GM23338 (cell line): ENCODE results near the gene MSH3. TPM values are rescaled to one million over a fixed set of nuclear protein-coding genes. Genes with fewer than 3 reads are reported as not detected.

Experiments used
- ATAC-seq: fragments of 200-7000 bp; cut with Tn5 transposase; 3 replicates; pipeline ENCODE4 v1.9.1; 2020
- DNase-seq: peaks from one replicate; pipeline ENCODE4 v3.0.0-alpha.2; 2015; ENCODE audit warnings: low spot score
- H2AFZ ChIP-seq: fragments of 200-600 bp; sonication (generic); 2 replicates; pipeline ENCODE4 v1.8.0; 2016; ENCODE audit warnings: antibody characterized with exemption, mild to moderate bottlenecking, moderate library complexity
- H3F3A ChIP-seq: fragments of 200-600 bp; sonication (generic); replicated peaks from 2 replicates; pipeline ENCODE4 v1.8.0; 2017; ENCODE audit warnings: antibody characterized with exemption, mixed run types, low read depth
- H3K27ac ChIP-seq: fragments of 200-600 bp; sonication (generic); 2 replicates; pipeline ENCODE4 v1.6.1; 2016; ENCODE audit warnings: low read depth
- H3K27me3 ChIP-seq: fragments of 200-600 bp; sonication (generic); 2 replicates; pipeline ENCODE4 v1.8.0; 2016; ENCODE audit warnings: mild to moderate bottlenecking, mixed run types, moderate library complexity; ENCODE audit not compliant: insufficient read depth
- H3K36me3 ChIP-seq: fragments of 200-600 bp; sonication (generic); 2 replicates; pipeline ENCODE4 v1.8.0; 2016; ENCODE audit warnings: mild to moderate bottlenecking; ENCODE audit not compliant: insufficient read depth
- H3K4me1 ChIP-seq: fragments of 200-600 bp; sonication (generic); 2 replicates; pipeline ENCODE4 v1.8.0; 2016; ENCODE audit warnings: mild to moderate bottlenecking, moderate library complexity; ENCODE audit not compliant: insufficient read depth
- H3K4me2 ChIP-seq: fragments of 200-600 bp; sonication (generic); 2 replicates; pipeline ENCODE4 v1.7.1; 2017; ENCODE audit warnings: mixed run types
- H3K4me3 ChIP-seq: fragments of 200-600 bp; sonication (generic); 2 replicates; pipeline ENCODE4 v1.6.1; 2016; ENCODE audit warnings: mixed run types
- H3K79me2 ChIP-seq: fragments of 200-600 bp; sonication (generic); replicated peaks from 2 replicates; pipeline ENCODE4 v1.8.0; 2017; ENCODE audit warnings: mild to moderate bottlenecking; ENCODE audit not compliant: insufficient read depth
- H3K9me2 ChIP-seq: fragments of 200-600 bp; sonication (generic); 2 replicates; pipeline ENCODE4 v1.8.0; 2017; ENCODE audit not compliant: insufficient read depth
- H4K20me1 ChIP-seq: fragments of 200-600 bp; sonication (generic); replicated peaks from 2 replicates; pipeline ENCODE4 v1.8.0; 2017; ENCODE audit warnings: mild to moderate bottlenecking; ENCODE audit not compliant: insufficient read depth
- H3K27ac Mint-ChIP-seq: 2 replicates; pipeline ENCODE4 v1.8.0; 2020; ENCODE audit warnings: inconsistent platforms, mild to moderate bottlenecking, moderate library complexity, mixed read lengths
- H3K27me3 Mint-ChIP-seq: 3 replicates; pipeline ENCODE4 v1.8.0; 2022; ENCODE audit warnings: low read depth, mild to moderate bottlenecking, moderate library complexity, mixed read lengths, inconsistent platforms; ENCODE audit not compliant: insufficient read depth, poor library complexity
- H3K36me3 Mint-ChIP-seq: 3 replicates; pipeline ENCODE4 v1.8.0; 2021; ENCODE audit warnings: low read depth, mild to moderate bottlenecking, inconsistent platforms, moderate library complexity, mixed read lengths
- H3K4me1 Mint-ChIP-seq: 3 replicates; pipeline ENCODE4 v1.8.0; 2020; ENCODE audit warnings: mild to moderate bottlenecking, inconsistent platforms, mixed read lengths
- H3K4me3 Mint-ChIP-seq: 3 replicates; pipeline ENCODE4 v1.8.0; 2021; ENCODE audit warnings: moderate library complexity, mild to moderate bottlenecking, inconsistent platforms, mixed read lengths
- H3K9me3 Mint-ChIP-seq: 3 replicates; pipeline ENCODE4 v1.8.0; 2020; ENCODE audit warnings: moderate library complexity, mild to moderate bottlenecking, inconsistent platforms, mixed read lengths
- CREB1 ChIP-seq: fragments of 250-450 bp; sonication (Bioruptor Pico); IDR thresholded peaks from 2 replicates; pipeline ENCODE4 v1.5.0; 2020; ENCODE audit warnings: low read depth, mild to moderate bottlenecking, moderate library complexity
- EZH2 ChIP-seq: fragments of 200-600 bp; sonication (generic); IDR thresholded peaks from one replicate; pipeline ENCODE4 v1.8.0; 2017; ENCODE audit warnings: antibody characterized with exemption, mild to moderate bottlenecking, low read depth; ENCODE audit not compliant: unreplicated experiment
- EZH2phosphoT487 ChIP-seq: fragments of 200-600 bp; sonication (generic); IDR thresholded peaks from one replicate; pipeline ENCODE4 v1.8.1; 2018; ENCODE audit warnings: antibody characterized with exemption; ENCODE audit not compliant: unreplicated experiment
- JUNB ChIP-seq: IDR thresholded peaks from one replicate; pipeline ENCODE4 v1.6.1; 2016; ENCODE audit warnings: antibody characterized with exemption; ENCODE audit not compliant: unreplicated experiment
- NANOG ChIP-seq: IDR thresholded peaks from 2 replicates; pipeline ENCODE4 v1.6.1; 2016; ENCODE audit warnings: antibody characterized with exemption, borderline replicate concordance
- ZNF114 ChIP-seq: fragments of 250-450 bp; sonication (Bioruptor Pico); IDR thresholded peaks from 2 replicates; pipeline ENCODE4 v1.5.0; 2020; ENCODE audit warnings: mild to moderate bottlenecking, moderate library complexity
- polyA plus RNA-seq: library from polyadenylated mRNA; unstranded; fragments of >200 nt; fragmentation: Nextera tagmentation; extraction: Ambion mirVana; gene quantifications from 2 replicates; pipeline ENCODE4 v1.2.1, GENCODE V29; 2016
- total RNA-seq: library from RNA; depleted of rRNA; stranded (reverse); fragments of >200 nt; shearing (Covaris generic); gene quantifications from 2 replicates; pipeline ENCODE4 v1.2.3, GENCODE V29; 2014
- TF ChIP-seq, protein P1 (sequence below), 2 experiments: fragments of 200-600 bp in 1 of 2; sonication (generic) in 1 of 2; conservative IDR thresholded peaks; 2 replicates each; pipeline versions ENCODE4 v1.5.1 to v1.6.1; 2016 to 2017; ENCODE audit warnings: antibody characterized with exemption in 2 of 2, low read depth in 2 of 2, mild to moderate bottlenecking in 2 of 2, moderate library complexity in 1 of 2
- TF ChIP-seq, protein P2 (sequence below): IDR thresholded peaks from one replicate; pipeline ENCODE4 v1.6.1; 2018; ENCODE audit warnings: antibody characterized with exemption; ENCODE audit not compliant: unreplicated experiment
- TF ChIP-seq, protein P3 (sequence below): fragments of 250-450 bp; sonication (Bioruptor Pico); IDR thresholded peaks from 2 replicates; pipeline ENCODE4 v1.5.0; 2020; ENCODE audit warnings: mild to moderate bottlenecking, moderate library complexity

The MSH3 gene
- total and polyA plus RNA-seq, 2 experiments from 2014 or later = 13.3 to 16.6 TPM

DNA sequence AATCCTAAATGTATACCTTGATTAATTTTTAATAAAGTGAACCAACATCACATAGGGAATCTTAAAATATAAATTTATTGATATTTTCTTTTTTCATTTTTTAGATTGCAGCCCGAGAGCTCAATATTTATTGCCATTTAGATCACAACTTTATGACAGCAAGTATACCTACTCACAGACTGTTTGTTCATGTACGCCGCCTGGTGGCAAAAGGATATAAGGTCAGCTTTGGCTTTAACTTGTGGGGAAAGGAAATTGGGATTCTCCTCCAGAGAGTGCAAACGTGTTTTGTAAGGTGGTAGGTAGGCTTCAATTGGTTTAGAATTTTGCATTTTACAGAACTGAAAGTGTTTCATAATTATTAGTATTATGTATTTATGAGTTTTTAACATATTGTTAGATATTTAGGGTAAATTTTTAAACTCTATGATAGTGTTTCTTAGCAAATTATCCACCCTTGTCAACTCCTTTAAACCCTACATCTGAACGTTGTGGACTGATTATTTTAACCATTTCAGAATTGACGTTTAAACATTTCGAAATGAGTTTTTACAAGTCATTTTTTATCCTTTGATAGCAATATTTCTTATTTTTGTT lies 17.8 kb downstream of the MSH3 start:
- Histone ChIP-seq H3F3A (no peaks in the 10 kb centered on the region), H3K27ac (no peak overlapping the region), H3K36me3 (peaks cover 6% of the 10 kb centered on the region; the same call in 1 of the 2 replicates), H4K20me1 (no peaks in the 10 kb centered on the region), H3K4me3 (no peak overlapping the region), H3K79me2 (no peaks in the 10 kb centered on the region), H2AFZ (no peak overlapping the region), H3K4me2 (no peak overlapping the region), H3K9me2 (no peaks in the 10 kb centered on the region), H3K4me1 (no peaks in the 10 kb centered on the region), H3K27me3 (no peaks in the 10 kb centered on the region)
- Mint-ChIP-seq H3K9me3 (no peaks in the 10 kb centered on the region), H3K4me3 (no peak overlapping the region), H3K27me3 (no peaks in the 10 kb centered on the region), H3K27ac (no peak overlapping the region), H3K4me1 (no peaks in the 10 kb centered on the region), H3K36me3 (peaks cover 50% of the 10 kb centered on the region)
- TF ChIP-seq JUNB (no peak), CREB1 (CRISPR knock-in tag) (no peak), EZH2 (no peak), EZH2phosphoT487 (no peak), ZNF114 (CRISPR knock-in tag) (no peak)
- TF ChIP-seq, protein P1, sequence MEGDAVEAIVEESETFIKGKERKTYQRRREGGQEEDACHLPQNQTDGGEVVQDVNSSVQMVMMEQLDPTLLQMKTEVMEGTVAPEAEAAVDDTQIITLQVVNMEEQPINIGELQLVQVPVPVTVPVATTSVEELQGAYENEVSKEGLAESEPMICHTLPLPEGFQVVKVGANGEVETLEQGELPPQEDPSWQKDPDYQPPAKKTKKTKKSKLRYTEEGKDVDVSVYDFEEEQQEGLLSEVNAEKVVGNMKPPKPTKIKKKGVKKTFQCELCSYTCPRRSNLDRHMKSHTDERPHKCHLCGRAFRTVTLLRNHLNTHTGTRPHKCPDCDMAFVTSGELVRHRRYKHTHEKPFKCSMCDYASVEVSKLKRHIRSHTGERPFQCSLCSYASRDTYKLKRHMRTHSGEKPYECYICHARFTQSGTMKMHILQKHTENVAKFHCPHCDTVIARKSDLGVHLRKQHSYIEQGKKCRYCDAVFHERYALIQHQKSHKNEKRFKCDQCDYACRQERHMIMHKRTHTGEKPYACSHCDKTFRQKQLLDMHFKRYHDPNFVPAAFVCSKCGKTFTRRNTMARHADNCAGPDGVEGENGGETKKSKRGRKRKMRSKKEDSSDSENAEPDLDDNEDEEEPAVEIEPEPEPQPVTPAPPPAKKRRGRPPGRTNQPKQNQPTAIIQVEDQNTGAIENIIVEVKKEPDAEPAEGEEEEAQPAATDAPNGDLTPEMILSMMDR (conservative IDR thresholded peaks at IDR 0.05; ENCODE audit: low read depth in 2 of 2) = peak; percentile 88 to 93
- peak; percentile 89 for DNase-seq
- peak; percentile 80 for ATAC-seq

DNA sequence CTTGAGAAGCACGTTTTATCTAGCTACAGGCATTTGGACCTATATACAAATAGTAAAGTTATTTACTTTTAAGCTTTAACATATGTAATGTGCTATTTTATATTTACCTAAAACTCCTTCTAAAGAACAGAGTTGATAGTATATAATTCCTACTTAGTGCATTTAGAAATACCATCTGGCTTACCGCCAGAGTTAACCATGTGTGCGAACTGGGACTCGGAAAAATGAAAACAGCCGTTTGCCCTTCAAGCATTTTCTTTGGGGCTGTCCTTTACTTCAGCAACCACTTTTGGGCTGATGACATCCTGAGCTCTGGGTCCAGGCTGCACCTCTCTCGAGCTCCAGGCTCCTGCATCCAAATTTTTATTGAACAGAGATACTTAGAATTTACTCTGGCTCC lies 22.3 kb downstream of the MSH3 start:
- H3K27me3 ChIP-seq = no peaks in the 10 kb centered on the region
- DNase-seq = no peak
- H3K36me3 ChIP-seq = peaks cover 12% of the 10 kb centered on the region
- H3K4me1 ChIP-seq = no peaks in the 10 kb centered on the region
- H3K9me2 ChIP-seq = no peaks in the 10 kb centered on the region
- H3K27me3 Mint-ChIP-seq = no peaks in the 10 kb centered on the region
- peaks cover 41% of the 10 kb centered on the region for H3K36me3 Mint-ChIP-seq
- no peak overlapping the region for H3K4me3 ChIP-seq
- no peaks in the 10 kb centered on the region for H4K20me1 ChIP-seq
- H3K27ac Mint-ChIP-seq = no peak overlapping the region
- no peak for ATAC-seq
- H3K4me1 Mint-ChIP-seq = no peaks in the 10 kb centered on the region
- no peak overlapping the region for H2AFZ ChIP-seq
- no peak overlapping the region for H3K27ac ChIP-seq
- no peaks in the 10 kb centered on the region for H3K9me3 Mint-ChIP-seq
- H3K79me2 ChIP-seq = no peaks in the 10 kb centered on the region
- H3F3A ChIP-seq = no peaks in the 10 kb centered on the region
- no peak overlapping the region for H3K4me3 Mint-ChIP-seq
- H3K4me2 ChIP-seq = no peak overlapping the region
- TF ChIP-seq, protein P2, sequence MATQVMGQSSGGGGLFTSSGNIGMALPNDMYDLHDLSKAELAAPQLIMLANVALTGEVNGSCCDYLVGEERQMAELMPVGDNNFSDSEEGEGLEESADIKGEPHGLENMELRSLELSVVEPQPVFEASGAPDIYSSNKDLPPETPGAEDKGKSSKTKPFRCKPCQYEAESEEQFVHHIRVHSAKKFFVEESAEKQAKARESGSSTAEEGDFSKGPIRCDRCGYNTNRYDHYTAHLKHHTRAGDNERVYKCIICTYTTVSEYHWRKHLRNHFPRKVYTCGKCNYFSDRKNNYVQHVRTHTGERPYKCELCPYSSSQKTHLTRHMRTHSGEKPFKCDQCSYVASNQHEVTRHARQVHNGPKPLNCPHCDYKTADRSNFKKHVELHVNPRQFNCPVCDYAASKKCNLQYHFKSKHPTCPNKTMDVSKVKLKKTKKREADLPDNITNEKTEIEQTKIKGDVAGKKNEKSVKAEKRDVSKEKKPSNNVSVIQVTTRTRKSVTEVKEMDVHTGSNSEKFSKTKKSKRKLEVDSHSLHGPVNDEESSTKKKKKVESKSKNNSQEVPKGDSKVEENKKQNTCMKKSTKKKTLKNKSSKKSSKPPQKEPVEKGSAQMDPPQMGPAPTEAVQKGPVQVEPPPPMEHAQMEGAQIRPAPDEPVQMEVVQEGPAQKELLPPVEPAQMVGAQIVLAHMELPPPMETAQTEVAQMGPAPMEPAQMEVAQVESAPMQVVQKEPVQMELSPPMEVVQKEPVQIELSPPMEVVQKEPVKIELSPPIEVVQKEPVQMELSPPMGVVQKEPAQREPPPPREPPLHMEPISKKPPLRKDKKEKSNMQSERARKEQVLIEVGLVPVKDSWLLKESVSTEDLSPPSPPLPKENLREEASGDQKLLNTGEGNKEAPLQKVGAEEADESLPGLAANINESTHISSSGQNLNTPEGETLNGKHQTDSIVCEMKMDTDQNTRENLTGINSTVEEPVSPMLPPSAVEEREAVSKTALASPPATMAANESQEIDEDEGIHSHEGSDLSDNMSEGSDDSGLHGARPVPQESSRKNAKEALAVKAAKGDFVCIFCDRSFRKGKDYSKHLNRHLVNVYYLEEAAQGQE = no peak
- TF ChIP-seq, protein P3, sequence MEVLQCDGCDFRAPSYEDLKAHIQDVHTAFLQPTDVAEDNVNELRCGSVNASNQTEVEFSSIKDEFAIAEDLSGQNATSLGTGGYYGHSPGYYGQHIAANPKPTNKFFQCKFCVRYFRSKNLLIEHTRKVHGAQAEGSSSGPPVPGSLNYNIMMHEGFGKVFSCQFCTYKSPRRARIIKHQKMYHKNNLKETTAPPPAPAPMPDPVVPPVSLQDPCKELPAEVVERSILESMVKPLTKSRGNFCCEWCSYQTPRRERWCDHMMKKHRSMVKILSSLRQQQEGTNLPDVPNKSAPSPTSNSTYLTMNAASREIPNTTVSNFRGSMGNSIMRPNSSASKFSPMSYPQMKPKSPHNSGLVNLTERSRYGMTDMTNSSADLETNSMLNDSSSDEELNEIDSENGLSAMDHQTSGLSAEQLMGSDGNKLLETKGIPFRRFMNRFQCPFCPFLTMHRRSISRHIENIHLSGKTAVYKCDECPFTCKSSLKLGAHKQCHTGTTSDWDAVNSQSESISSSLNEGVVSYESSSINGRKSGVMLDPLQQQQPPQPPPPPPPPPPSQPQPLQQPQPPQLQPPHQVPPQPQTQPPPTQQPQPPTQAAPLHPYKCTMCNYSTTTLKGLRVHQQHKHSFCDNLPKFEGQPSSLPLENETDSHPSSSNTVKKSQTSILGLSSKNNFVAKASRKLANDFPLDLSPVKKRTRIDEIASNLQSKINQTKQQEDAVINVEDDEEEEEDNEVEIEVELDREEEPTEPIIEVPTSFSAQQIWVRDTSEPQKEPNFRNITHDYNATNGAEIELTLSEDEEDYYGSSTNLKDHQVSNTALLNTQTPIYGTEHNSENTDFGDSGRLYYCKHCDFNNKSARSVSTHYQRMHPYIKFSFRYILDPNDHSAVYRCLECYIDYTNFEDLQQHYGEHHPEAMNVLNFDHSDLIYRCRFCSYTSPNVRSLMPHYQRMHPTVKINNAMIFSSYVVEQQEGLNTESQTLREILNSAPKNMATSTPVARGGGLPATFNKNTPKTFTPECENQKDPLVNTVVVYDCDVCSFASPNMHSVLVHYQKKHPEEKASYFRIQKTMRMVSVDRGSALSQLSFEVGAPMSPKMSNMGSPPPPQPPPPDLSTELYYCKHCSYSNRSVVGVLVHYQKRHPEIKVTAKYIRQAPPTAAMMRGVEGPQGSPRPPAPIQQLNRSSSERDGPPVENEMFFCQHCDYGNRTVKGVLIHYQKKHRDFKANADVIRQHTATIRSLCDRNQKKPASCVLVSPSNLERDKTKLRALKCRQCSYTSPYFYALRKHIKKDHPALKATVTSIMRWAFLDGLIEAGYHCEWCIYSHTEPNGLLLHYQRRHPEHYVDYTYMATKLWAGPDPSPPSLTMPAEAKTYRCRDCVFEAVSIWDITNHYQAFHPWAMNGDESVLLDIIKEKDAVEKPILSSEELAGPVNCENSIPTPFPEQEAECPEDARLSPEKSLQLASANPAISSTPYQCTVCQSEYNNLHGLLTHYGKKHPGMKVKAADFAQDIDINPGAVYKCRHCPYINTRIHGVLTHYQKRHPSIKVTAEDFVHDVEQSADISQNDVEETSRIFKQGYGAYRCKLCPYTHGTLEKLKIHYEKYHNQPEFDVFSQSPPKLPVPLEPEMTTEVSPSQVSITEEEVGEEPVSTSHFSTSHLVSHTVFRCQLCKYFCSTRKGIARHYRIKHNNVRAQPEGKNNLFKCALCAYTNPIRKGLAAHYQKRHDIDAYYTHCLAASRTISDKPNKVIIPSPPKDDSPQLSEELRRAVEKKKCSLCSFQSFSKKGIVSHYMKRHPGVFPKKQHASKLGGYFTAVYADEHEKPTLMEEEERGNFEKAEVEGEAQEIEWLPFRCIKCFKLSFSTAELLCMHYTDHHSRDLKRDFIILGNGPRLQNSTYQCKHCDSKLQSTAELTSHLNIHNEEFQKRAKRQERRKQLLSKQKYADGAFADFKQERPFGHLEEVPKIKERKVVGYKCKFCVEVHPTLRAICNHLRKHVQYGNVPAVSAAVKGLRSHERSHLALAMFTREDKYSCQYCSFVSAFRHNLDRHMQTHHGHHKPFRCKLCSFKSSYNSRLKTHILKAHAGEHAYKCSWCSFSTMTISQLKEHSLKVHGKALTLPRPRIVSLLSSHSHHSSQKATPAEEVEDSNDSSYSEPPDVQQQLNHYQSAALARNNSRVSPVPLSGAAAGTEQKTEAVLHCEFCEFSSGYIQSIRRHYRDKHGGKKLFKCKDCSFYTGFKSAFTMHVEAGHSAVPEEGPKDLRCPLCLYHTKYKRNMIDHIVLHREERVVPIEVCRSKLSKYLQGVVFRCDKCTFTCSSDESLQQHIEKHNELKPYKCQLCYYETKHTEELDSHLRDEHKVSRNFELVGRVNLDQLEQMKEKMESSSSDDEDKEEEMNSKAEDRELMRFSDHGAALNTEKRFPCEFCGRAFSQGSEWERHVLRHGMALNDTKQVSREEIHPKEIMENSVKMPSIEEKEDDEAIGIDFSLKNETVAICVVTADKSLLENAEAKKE (CRISPR knock-in tag) = no peak
- no peak for TF ChIP-seq NANOG
- no peak for TF ChIP-seq JUNB
